Cardiac fibroblast (primary cell): ENCODE data around the gene SPEG.

ENCODE experiments used
- DNase-seq, 2 donors: peaks; one replicate each; pipeline versions ENCODE4 v3.0.0 to v3.0.0-alpha.2; 2010; ENCODE audit warnings: low read depth in 2 of 2
- H3K4me3 ChIP-seq, 2 donors: replicated peaks in 1 of 2; 1 replicate in 1 of 2; 2 replicates in 1 of 2; pipeline ENCODE4 v1.5.1; 2011; ENCODE audit warnings: low read depth in 2 of 2, low read length in 2 of 2, mild to moderate bottlenecking in 2 of 2, moderate library complexity in 1 of 2
- CTCF ChIP-seq: IDR thresholded peaks from one replicate; pipeline ENCODE4 v1.5.1; 2011; ENCODE audit warnings: low read depth, mild to moderate bottlenecking, low read length, inconsistent platforms

SPEG gene

GRCh38 chr2:219537657-219538488 lies 103.2 kb downstream of the SPEG start:
- H3K4me3 ChIP-seq = no peak overlapping the region
- TF ChIP-seq CTCF = peak; percentile 1
- peak in 1 of 2 donors; percentile 26 for DNase-seq

GRCh38 chr2:219538504-219538951 lies 103.9 kb downstream of the SPEG start:
- no peak overlapping the region for H3K4me3 ChIP-seq
- peak in 1 of 2 donors; percentile 40 for DNase-seq
- TF ChIP-seq CTCF = no peak

GRCh38 chr2:219538956-219539788 lies 104.5 kb downstream of the SPEG start:
- no peak for TF ChIP-seq CTCF
- H3K4me3 ChIP-seq = no peak overlapping the region
- DNase-seq = no peak

- no peak for TF ChIP-seq CTCF
- no peak for DNase-seq
- no peak overlapping the region for H3K4me3 ChIP-seq
Observed at GRCh38 chr2:219539926-219540678, 105.5 kb downstream of the SPEG start.

GRCh38 chr2:219540784-219541504 lies 106.3 kb downstream of the SPEG start:
- no peak for DNase-seq
- TF ChIP-seq CTCF = no peak
- no peak overlapping the region for H3K4me3 ChIP-seq
